ENCODE measurements around the gene EFNA1.

Gene EFNA1

DNA sequence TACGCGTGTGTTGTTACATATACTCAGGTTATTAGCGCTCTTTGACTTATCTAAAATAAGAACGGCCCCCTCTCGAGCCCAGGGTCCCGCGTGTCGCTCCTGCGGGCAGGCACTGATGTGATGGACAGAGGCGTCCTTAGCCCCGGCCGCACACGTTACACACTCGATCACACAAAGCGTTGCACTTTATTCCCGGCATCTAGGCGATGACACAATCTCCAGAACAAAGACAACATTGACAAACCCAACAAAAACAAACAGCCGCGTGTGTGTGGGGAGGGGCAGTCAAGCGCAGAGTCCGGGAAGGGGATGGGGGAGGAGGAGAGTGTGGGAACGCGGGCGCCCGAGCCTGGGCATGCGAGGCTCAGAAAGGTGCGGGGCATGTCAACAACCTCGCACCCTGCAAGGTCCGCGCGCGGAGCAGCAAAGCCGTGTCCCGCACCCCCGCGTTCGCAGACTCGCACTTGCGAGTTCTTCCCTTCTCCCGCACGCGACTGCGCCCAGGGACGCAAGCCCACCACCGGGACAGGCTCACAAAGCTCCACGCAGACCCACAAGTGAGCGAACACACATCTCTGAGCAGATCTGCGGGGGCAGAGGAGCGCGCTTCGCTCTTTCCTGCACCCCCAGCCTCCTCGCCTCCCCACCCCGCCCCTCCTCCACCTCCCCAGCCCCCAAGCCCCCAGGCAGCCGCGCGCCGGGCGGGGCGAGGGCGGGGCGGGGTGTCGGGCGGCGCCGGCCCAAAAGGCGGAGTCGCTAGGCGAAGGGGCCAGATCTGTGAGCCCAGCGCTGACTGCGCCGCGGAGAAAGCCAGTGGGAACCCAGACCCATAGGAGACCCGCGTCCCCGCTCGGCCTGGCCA lies at the start of gene EFNA1 (continued):
- TF ChIP-seq ZNF391 (tag by site-specific recombination; IDR thresholded peaks at IDR 0.05; ENCODE audit: borderline replicate concordance, low read depth) (peak; percentile 43), SP2 (tag by site-specific recombination; IDR thresholded peaks at IDR 0.05) (peak; percentile 19; the same call in 1 of the 2 replicates), ZIC2 (tag by site-specific recombination; IDR thresholded peaks at IDR 0.05) (no peak), ZNF629 (tag by site-specific recombination; IDR thresholded peaks at IDR 0.05) (peak; percentile 81), YY1 (tag by site-specific recombination; IDR thresholded peaks at IDR 0.05) (no peak), ZNF202 (tag by site-specific recombination; IDR thresholded peaks at IDR 0.05; ENCODE audit: borderline replicate concordance) (no peak), KLF16 (tag by site-specific recombination; IDR thresholded peaks at IDR 0.05) (peak; percentile 54; the same call in 1 of the 2 replicates), HOXD13 (CRISPR knock-in tag; IDR thresholded peaks at IDR 0.05; ENCODE audit: borderline replicate concordance) (no peak), GLIS2 (tag by site-specific recombination; IDR thresholded peaks at IDR 0.05) (peak; percentile 57; the same call in 1 of the 2 replicates), ZNF776 (tag by site-specific recombination; IDR thresholded peaks at IDR 0.05; ENCODE audit: borderline replicate concordance) (no peak), MEIS1 (CRISPR knock-in tag; IDR thresholded peaks at IDR 0.05; ENCODE audit: borderline replicate concordance) (no peak), ZNF274 (IDR thresholded peaks at IDR 0.05; ENCODE audit: low read length) (no peak), ZNF274 (tag by site-specific recombination; IDR thresholded peaks at IDR 0.05; ENCODE audit: borderline replicate concordance) (no peak), ZFP69B (tag by site-specific recombination; IDR thresholded peaks at IDR 0.05) (peak; percentile 58), ZNF501 (tag by site-specific recombination; IDR thresholded peaks at IDR 0.05) (peak; percentile 49; the same call in 1 of the 2 replicates), ZNF561 (tag by site-specific recombination; IDR thresholded peaks at IDR 0.05; ENCODE audit: borderline replicate concordance) (no peak), ZFHX2 (tag by site-specific recombination; conservative IDR thresholded peaks at IDR 0.05) (peak; percentile 90), ZNF843 (tag by site-specific recombination; IDR thresholded peaks at IDR 0.05) (peak; percentile 87), ZNF366 (tag by site-specific recombination; conservative IDR thresholded peaks at IDR 0.05) (peak; percentile 86), BCL11B (tag by site-specific recombination; IDR thresholded peaks at IDR 0.05; ENCODE audit: low read depth) (no peak)
- TF ChIP-seq, protein P1, sequence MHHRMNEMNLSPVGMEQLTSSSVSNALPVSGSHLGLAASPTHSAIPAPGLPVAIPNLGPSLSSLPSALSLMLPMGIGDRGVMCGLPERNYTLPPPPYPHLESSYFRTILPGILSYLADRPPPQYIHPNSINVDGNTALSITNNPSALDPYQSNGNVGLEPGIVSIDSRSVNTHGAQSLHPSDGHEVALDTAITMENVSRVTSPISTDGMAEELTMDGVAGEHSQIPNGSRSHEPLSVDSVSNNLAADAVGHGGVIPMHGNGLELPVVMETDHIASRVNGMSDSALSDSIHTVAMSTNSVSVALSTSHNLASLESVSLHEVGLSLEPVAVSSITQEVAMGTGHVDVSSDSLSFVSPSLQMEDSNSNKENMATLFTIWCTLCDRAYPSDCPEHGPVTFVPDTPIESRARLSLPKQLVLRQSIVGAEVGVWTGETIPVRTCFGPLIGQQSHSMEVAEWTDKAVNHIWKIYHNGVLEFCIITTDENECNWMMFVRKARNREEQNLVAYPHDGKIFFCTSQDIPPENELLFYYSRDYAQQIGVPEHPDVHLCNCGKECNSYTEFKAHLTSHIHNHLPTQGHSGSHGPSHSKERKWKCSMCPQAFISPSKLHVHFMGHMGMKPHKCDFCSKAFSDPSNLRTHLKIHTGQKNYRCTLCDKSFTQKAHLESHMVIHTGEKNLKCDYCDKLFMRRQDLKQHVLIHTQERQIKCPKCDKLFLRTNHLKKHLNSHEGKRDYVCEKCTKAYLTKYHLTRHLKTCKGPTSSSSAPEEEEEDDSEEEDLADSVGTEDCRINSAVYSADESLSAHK (tag by site-specific recombination; IDR thresholded peaks at IDR 0.05) = peak; percentile 75; the same call in 1 of the 2 replicates
- TF ChIP-seq, protein P2, sequence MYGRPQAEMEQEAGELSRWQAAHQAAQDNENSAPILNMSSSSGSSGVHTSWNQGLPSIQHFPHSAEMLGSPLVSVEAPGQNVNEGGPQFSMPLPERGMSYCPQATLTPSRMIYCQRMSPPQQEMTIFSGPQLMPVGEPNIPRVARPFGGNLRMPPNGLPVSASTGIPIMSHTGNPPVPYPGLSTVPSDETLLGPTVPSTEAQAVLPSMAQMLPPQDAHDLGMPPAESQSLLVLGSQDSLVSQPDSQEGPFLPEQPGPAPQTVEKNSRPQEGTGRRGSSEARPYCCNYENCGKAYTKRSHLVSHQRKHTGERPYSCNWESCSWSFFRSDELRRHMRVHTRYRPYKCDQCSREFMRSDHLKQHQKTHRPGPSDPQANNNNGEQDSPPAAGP (tag by site-specific recombination; IDR thresholded peaks at IDR 0.05) = peak; percentile 98
- TF ChIP-seq, protein P3, sequence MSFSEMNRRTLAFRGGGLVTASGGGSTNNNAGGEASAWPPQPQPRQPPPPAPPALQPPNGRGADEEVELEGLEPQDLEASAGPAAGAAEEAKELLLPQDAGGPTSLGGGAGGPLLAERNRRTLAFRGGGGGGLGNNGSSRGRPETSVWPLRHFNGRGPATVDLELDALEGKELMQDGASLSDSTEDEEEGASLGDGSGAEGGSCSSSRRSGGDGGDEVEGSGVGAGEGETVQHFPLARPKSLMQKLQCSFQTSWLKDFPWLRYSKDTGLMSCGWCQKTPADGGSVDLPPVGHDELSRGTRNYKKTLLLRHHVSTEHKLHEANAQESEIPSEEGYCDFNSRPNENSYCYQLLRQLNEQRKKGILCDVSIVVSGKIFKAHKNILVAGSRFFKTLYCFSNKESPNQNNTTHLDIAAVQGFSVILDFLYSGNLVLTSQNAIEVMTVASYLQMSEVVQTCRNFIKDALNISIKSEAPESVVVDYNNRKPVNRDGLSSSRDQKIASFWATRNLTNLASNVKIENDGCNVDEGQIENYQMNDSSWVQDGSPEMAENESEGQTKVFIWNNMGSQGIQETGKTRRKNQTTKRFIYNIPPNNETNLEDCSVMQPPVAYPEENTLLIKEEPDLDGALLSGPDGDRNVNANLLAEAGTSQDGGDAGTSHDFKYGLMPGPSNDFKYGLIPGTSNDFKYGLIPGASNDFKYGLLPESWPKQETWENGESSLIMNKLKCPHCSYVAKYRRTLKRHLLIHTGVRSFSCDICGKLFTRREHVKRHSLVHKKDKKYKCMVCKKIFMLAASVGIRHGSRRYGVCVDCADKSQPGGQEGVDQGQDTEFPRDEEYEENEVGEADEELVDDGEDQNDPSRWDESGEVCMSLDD (tag by site-specific recombination; IDR thresholded peaks at IDR 0.05) = peak; percentile 83; the same call in 1 of the 2 replicates
- TF ChIP-seq, protein P4, sequence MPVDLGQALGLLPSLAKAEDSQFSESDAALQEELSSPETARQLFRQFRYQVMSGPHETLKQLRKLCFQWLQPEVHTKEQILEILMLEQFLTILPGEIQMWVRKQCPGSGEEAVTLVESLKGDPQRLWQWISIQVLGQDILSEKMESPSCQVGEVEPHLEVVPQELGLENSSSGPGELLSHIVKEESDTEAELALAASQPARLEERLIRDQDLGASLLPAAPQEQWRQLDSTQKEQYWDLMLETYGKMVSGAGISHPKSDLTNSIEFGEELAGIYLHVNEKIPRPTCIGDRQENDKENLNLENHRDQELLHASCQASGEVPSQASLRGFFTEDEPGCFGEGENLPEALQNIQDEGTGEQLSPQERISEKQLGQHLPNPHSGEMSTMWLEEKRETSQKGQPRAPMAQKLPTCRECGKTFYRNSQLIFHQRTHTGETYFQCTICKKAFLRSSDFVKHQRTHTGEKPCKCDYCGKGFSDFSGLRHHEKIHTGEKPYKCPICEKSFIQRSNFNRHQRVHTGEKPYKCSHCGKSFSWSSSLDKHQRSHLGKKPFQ (tag by site-specific recombination; IDR thresholded peaks at IDR 0.05) = peak; percentile 73

Measured in HEK293 (cell line).